Chondrocyte (in vitro differentiated cells): ENCODE results near the gene SHISAL2B. TPM values are rescaled to one million over a fixed set of nuclear protein-coding genes. Genes with fewer than 3 reads are reported as not detected.
A peak's percentile ranks its signal among the peaks of the same experiment; 100 is the strongest.

Experiments used
- DNase-seq: peaks from one replicate; pipeline ENCODE4 v3.0.0; 2021; ENCODE audit warnings: mixed read lengths, low spot score
- H3K27ac Mint-ChIP-seq: one replicate; pipeline ENCODE4 v1.8.0; 2021; ENCODE audit warnings: mild to moderate bottlenecking, moderate library complexity, mixed read lengths; ENCODE audit not compliant: unreplicated experiment
- H3K27me3 Mint-ChIP-seq: 2 replicates; pipeline ENCODE4 v1.8.0; 2021; ENCODE audit warnings: low read depth, mixed read lengths
- H3K36me3 Mint-ChIP-seq: 2 replicates; pipeline ENCODE4 v1.8.0; 2021; ENCODE audit warnings: low read depth, mixed read lengths
- H3K4me1 Mint-ChIP-seq: 2 replicates; pipeline ENCODE4 v1.8.0; 2021; ENCODE audit warnings: low read depth, mild to moderate bottlenecking, mixed read lengths
- H3K4me3 Mint-ChIP-seq: one replicate; pipeline ENCODE4 v1.8.0; 2021; ENCODE audit warnings: mild to moderate bottlenecking, moderate library complexity, mixed read lengths; ENCODE audit not compliant: unreplicated experiment
- H3K9me3 Mint-ChIP-seq: 2 replicates; pipeline ENCODE4 v1.8.0; 2021; ENCODE audit warnings: low read depth, mixed read lengths
- CTCF ChIP-seq: fragments of 200-600 bp; sonication (generic); IDR thresholded peaks from 2 replicates; pipeline ENCODE4 v1.5.0; 2021; ENCODE audit warnings: antibody characterized with exemption, mild to moderate bottlenecking, moderate library complexity
- total RNA-seq: library from RNA; stranded (reverse); gene quantifications from 3 replicates; pipeline ENCODE4 v1.2.1, GENCODE V29; 2021

Gene SHISAL2B
- total RNA-seq, 1 donor from 2014 or later: not detected

GRCh38 chr5:64682608-64683007, 7.7 kb upstream of the SHISAL2B start:
- no peaks in the 10 kb centered on the region for H3K9me3 Mint-ChIP-seq
- H3K36me3 Mint-ChIP-seq: no peaks in the 10 kb centered on the region
- TF ChIP-seq CTCF: no peak
- H3K4me3 Mint-ChIP-seq: no peak overlapping the region
- no peaks in the 10 kb centered on the region for H3K4me1 Mint-ChIP-seq
- peaks cover 39% of the 10 kb centered on the region for H3K27me3 Mint-ChIP-seq
- no peak for DNase-seq
- H3K27ac Mint-ChIP-seq: no peak overlapping the region

GRCh38 chr5:64685866-64686265, 4.4 kb upstream of the SHISAL2B start:
- no peak for DNase-seq
- no peaks in the 10 kb centered on the region for H3K36me3 Mint-ChIP-seq
- no peak overlapping the region for H3K4me3 Mint-ChIP-seq
- TF ChIP-seq CTCF: no peak
- no peaks in the 10 kb centered on the region for H3K9me3 Mint-ChIP-seq
- no peak overlapping the region for H3K27ac Mint-ChIP-seq
- H3K27me3 Mint-ChIP-seq: peaks cover 45% of the 10 kb centered on the region
- H3K4me1 Mint-ChIP-seq: peaks cover 8% of the 10 kb centered on the region

GRCh38 chr5:64688391-64688790, 1.9 kb upstream of the SHISAL2B start:
- no peak overlapping the region for H3K4me3 Mint-ChIP-seq
- H3K27me3 Mint-ChIP-seq: peaks cover 58% of the 10 kb centered on the region
- no peak for DNase-seq
- H3K9me3 Mint-ChIP-seq: no peaks in the 10 kb centered on the region
- H3K36me3 Mint-ChIP-seq: no peaks in the 10 kb centered on the region
- no peak for TF ChIP-seq CTCF
- peaks cover 10% of the 10 kb centered on the region for H3K4me1 Mint-ChIP-seq
- no peak overlapping the region for H3K27ac Mint-ChIP-seq

- peaks cover 10% of the 10 kb centered on the region for H3K4me1 Mint-ChIP-seq
- no peak for TF ChIP-seq CTCF
- no peak overlapping the region for H3K4me3 Mint-ChIP-seq
- H3K27me3 Mint-ChIP-seq: peaks cover 63% of the 10 kb centered on the region
- no peak for DNase-seq
- H3K9me3 Mint-ChIP-seq: no peaks in the 10 kb centered on the region
- H3K36me3 Mint-ChIP-seq: peaks cover under 1% of the 10 kb centered on the region
- no peak overlapping the region for H3K27ac Mint-ChIP-seq
These were observed 1.3 kb upstream of the SHISAL2B start for GRCh38 chr5:64688965-64689364.

GRCh38 chr5:64690104-64690416, 243 bp upstream of the SHISAL2B start:
- peaks cover 10% of the 10 kb centered on the region for H3K4me1 Mint-ChIP-seq
- peak overlapping the region; percentile 82 for H3K4me3 Mint-ChIP-seq
- no peaks in the 10 kb centered on the region for H3K9me3 Mint-ChIP-seq
- peaks cover 1% of the 10 kb centered on the region for H3K36me3 Mint-ChIP-seq
- no peak overlapping the region for H3K27ac Mint-ChIP-seq
- no peak for TF ChIP-seq CTCF
- H3K27me3 Mint-ChIP-seq: peaks cover 58% of the 10 kb centered on the region
- DNase-seq: no peak
